ENCODE results near the gene CHORDC1. TPM values are rescaled to one million over a fixed set of nuclear protein-coding genes. Genes with fewer than 3 reads are reported as not detected.

Gene CHORDC1
- total RNA-seq, 1 experiment from 2014 or later: 66.9 TPM

DNA sequence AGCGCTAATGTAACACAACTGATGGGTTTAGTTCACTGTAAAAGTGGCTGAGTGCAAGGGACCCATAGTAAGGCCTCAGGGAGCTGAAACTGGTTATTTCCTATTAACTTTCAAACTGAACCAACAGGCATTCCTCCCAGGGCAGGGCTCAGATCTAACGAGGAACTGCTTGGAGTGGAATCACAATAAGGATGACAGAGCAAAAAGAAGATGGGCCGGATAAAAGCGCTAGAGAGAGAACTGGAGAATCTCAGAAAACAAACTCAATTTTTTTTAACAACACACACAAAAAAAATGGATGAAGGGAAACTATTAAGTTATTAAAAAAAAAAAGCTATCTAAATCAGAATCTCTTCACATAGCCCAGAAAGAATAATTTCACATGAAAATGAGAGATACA, 14.2 kb upstream of the CHORDC1 start:
- ChIA-PET POLR2A (ENCODE audit: unreplicated experiment) (no interaction called here), CTCF (no interaction called here)
- Histone ChIP-seq H3F3A (ENCODE audit: low read length, unreplicated experiment) (no peaks in the 10 kb centered on the region), H3K27me3 (ENCODE audit: low read length) (peaks cover 48% of the 10 kb centered on the region), H3K9ac (ENCODE audit: low read length) (no peak overlapping the region), H3K9me2 (replicated peaks; ENCODE audit: low read length) (no peaks in the 10 kb centered on the region), H4K20me1 (ENCODE audit: low read length) (no peaks in the 10 kb centered on the region), H3K4me3 (ENCODE audit: low read length) (no peak overlapping the region), H3K4me2 (ENCODE audit: low read length) (no peak overlapping the region), H3K9me3 (ENCODE audit: low read length) (no peaks in the 10 kb centered on the region), H3K79me2 (ENCODE audit: low read length) (no peaks in the 10 kb centered on the region), H3K27ac (ENCODE audit: low read length) (no peak overlapping the region), H3K4me1 (ENCODE audit: insufficient read depth, low read length) (no peaks in the 10 kb centered on the region), H3K36me3 (ENCODE audit: low read depth, low read length) (no peaks in the 10 kb centered on the region), H2AFZ (ENCODE audit: low read length) (no peak overlapping the region)
- intact Hi-C loops (cut with micrococcal nuclease): no loop called here
- BruUV-seq (replicated peaks): no TSS peak
- TF ChIP-seq EZH2 (IDR thresholded peaks at IDR 0.05; ENCODE audit: low read length, unreplicated experiment) (no peak), EZH2phosphoT487 (IDR thresholded peaks at IDR 0.05; ENCODE audit: borderline replicate concordance, low read length) (no peak)
- TF ChIP-seq, protein P1, sequence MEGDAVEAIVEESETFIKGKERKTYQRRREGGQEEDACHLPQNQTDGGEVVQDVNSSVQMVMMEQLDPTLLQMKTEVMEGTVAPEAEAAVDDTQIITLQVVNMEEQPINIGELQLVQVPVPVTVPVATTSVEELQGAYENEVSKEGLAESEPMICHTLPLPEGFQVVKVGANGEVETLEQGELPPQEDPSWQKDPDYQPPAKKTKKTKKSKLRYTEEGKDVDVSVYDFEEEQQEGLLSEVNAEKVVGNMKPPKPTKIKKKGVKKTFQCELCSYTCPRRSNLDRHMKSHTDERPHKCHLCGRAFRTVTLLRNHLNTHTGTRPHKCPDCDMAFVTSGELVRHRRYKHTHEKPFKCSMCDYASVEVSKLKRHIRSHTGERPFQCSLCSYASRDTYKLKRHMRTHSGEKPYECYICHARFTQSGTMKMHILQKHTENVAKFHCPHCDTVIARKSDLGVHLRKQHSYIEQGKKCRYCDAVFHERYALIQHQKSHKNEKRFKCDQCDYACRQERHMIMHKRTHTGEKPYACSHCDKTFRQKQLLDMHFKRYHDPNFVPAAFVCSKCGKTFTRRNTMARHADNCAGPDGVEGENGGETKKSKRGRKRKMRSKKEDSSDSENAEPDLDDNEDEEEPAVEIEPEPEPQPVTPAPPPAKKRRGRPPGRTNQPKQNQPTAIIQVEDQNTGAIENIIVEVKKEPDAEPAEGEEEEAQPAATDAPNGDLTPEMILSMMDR (conservative IDR thresholded peaks at IDR 0.05; ENCODE audit: low read depth, low read length): no peak
- ATAC-seq (no peak), DNase-seq (no peak)

DNA sequence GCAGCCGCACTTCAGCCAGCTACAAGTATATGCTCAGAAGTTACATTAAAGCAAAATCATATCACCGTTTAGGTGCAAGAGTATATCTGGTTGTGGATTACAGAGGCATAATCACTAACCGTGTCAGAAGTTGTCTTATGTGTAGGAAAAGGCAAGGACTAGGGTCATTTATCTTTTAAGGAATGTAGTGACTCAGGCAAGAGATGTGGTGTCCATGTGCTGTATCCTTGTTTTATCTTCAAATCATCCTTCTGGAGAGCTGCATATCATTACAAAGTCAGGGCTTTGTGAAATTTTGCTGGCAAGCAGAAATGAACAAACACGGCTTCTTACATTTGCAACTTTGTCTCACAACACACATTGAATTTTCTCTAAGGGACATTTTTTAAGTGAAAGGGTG, 12.7 kb upstream of the CHORDC1 start:
- CTCF ChIA-PET: no interaction called here
- no peak overlapping the region for H3K4me2 ChIP-seq (ENCODE audit: low read length)
- no TSS peak for BruUV-seq (replicated peaks)

DNA sequence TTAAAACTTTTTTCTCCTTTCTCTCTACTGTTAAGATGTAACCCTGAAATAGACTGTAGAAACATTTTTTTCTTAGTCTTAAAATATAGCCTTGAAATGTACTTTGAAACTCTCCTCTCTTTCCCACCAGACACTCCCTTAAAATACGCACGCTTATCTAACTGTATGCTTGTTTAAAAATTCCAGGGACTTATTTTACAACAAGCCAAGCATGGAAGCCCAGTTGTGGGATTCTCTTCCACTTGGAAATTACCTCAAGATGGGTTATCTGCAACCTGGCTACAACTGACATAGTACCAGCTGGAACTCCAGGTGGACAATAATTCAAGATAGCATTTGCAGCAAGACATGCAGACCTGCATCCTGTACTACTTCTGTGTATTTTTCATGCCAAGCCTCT, 12.1 kb upstream of the CHORDC1 start:
- H3F3A ChIP-seq (ENCODE audit: low read length, unreplicated experiment): no peaks in the 10 kb centered on the region
- no peak overlapping the region for H3K27ac ChIP-seq (ENCODE audit: low read length)
- no peaks in the 10 kb centered on the region for H3K79me2 ChIP-seq (ENCODE audit: low read length)
- ChIA-PET CTCF (no interaction called here), POLR2A (ENCODE audit: unreplicated experiment) (no interaction called here)
- DNase-seq (no peak), ATAC-seq (no peak)
- no peaks in the 10 kb centered on the region for H3K9me2 ChIP-seq (replicated peaks; ENCODE audit: low read length)
- no peaks in the 10 kb centered on the region for H3K9me3 ChIP-seq (ENCODE audit: low read length)
- H3K36me3 ChIP-seq (ENCODE audit: low read depth, low read length): no peaks in the 10 kb centered on the region
- H3K4me2 ChIP-seq (ENCODE audit: low read length): no peak overlapping the region
- H4K20me1 ChIP-seq (ENCODE audit: low read length): no peaks in the 10 kb centered on the region
- H3K4me3 ChIP-seq (ENCODE audit: low read length): no peak overlapping the region
- H3K27me3 ChIP-seq (ENCODE audit: low read length): peaks cover 56% of the 10 kb centered on the region
- intact Hi-C loops (cut with micrococcal nuclease): no loop called here
- no peaks in the 10 kb centered on the region for H3K4me1 ChIP-seq (ENCODE audit: insufficient read depth, low read length)
- no peak overlapping the region for H2AFZ ChIP-seq (ENCODE audit: low read length)
- TF ChIP-seq EZH2phosphoT487 (IDR thresholded peaks at IDR 0.05; ENCODE audit: borderline replicate concordance, low read length) (no peak), EZH2 (IDR thresholded peaks at IDR 0.05; ENCODE audit: low read length, unreplicated experiment) (no peak)
- TF ChIP-seq, protein P1 (conservative IDR thresholded peaks at IDR 0.05; ENCODE audit: low read depth, low read length): no peak
- no TSS peak for BruUV-seq (replicated peaks)
- no peak overlapping the region for H3K9ac ChIP-seq (ENCODE audit: low read length)

More for the DNA sequence above, 12.7 kb upstream of the CHORDC1 start:
- Histone ChIP-seq H3K27ac (ENCODE audit: low read length) (no peak overlapping the region), H3K27me3 (ENCODE audit: low read length) (peaks cover 56% of the 10 kb centered on the region), H3F3A (ENCODE audit: low read length, unreplicated experiment) (no peaks in the 10 kb centered on the region), H3K9me2 (replicated peaks; ENCODE audit: low read length) (no peaks in the 10 kb centered on the region), H3K4me3 (ENCODE audit: low read length) (no peak overlapping the region), H3K36me3 (ENCODE audit: low read depth, low read length) (no peaks in the 10 kb centered on the region), H3K4me1 (ENCODE audit: insufficient read depth, low read length) (no peaks in the 10 kb centered on the region), H3K79me2 (ENCODE audit: low read length) (no peaks in the 10 kb centered on the region), H2AFZ (ENCODE audit: low read length) (no peak overlapping the region), H4K20me1 (ENCODE audit: low read length) (no peaks in the 10 kb centered on the region), H3K9me3 (ENCODE audit: low read length) (no peaks in the 10 kb centered on the region), H3K9ac (ENCODE audit: low read length) (no peak overlapping the region)
- intact Hi-C loops (cut with micrococcal nuclease): no loop called here
- POLR2A ChIA-PET (ENCODE audit: unreplicated experiment): no interaction called here
- no peak for ATAC-seq
- DNase-seq: no peak
- TF ChIP-seq, protein P1 (conservative IDR thresholded peaks at IDR 0.05; ENCODE audit: low read depth, low read length): no peak
- TF ChIP-seq EZH2phosphoT487 (IDR thresholded peaks at IDR 0.05; ENCODE audit: borderline replicate concordance, low read length) (no peak), EZH2 (IDR thresholded peaks at IDR 0.05; ENCODE audit: low read length, unreplicated experiment) (no peak)

Measured in PC-3 (cell line).